LNCaP clone FGC (cell line): Measurements from ENCODE around the gene SNX4.

Experiments used
- DNase-seq: peaks from one replicate; pipeline ENCODE4 v3.0.0-alpha.2; 2011; ENCODE audit warnings: low read depth
- H3K4me3 ChIP-seq: 2 replicates; pipeline ENCODE4 v1.5.1; 2011; ENCODE audit warnings: mild to moderate bottlenecking, low read depth, low read length, control low read depth
- CTCF ChIP-seq: IDR thresholded peaks from 2 replicates; pipeline ENCODE4 v1.5.1; 2012; ENCODE audit warnings: mild to moderate bottlenecking; ENCODE audit not compliant: control insufficient read depth, insufficient read depth; ENCODE audit errors: extremely low read depth

Gene SNX4

GRCh38 chr3:125470671-125471070 is 49.3 kb downstream of the SNX4 start:
- TF ChIP-seq CTCF: no peak
- DNase-seq: peak; percentile 11
- H3K4me3 ChIP-seq: no peak overlapping the region

DNA sequence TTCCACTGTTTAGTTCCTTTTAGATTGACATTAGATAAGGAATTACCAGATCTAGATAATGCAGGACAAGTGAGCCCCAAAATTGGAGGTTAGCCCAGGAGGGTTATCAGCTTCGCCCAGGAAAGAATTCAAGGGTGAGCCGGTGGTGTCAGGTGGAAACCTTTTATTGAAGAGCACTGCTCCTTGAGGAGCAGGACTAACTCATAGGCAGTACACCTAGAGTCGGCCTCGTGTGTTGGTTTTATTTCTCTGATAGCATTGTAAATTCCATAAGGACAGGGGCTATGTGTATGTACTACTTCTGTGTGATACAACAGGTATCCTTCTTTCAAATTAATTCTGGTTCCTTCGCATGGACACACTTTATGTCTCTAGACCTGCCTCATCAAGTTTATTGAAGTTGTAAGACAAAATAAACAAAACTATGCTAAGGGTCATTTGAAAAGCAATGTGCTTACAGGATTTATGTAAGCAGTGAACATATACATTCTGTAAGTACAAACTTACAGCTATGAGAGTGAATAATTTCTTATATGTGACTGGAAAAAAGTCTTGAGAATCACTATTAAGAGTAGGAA is 57.2 kb downstream of the SNX4 start:
- no peak overlapping the region for H3K4me3 ChIP-seq
- no peak for DNase-seq
- no peak for TF ChIP-seq CTCF

DNA sequence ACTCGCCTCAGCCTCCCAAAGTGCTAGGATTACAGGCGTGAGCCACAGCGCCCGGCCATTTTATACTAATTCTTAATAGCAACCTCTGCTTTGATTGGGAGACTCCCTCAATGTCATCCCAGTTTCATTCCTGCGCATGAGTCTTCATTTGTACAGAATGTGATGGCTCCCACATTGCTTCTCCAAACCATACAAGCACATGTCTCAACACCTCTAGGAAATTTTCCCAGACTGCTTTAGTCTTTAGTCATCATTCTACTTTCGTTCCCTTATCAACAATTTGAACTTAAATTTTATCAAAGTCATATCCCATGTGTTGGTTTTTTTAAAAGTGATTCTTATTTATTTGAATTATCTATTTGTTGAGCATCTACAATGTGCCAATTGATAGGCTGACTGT is 58.1 kb downstream of the SNX4 start:
- no peak for DNase-seq
- TF ChIP-seq CTCF: no peak
- H3K4me3 ChIP-seq: no peak overlapping the region

DNA sequence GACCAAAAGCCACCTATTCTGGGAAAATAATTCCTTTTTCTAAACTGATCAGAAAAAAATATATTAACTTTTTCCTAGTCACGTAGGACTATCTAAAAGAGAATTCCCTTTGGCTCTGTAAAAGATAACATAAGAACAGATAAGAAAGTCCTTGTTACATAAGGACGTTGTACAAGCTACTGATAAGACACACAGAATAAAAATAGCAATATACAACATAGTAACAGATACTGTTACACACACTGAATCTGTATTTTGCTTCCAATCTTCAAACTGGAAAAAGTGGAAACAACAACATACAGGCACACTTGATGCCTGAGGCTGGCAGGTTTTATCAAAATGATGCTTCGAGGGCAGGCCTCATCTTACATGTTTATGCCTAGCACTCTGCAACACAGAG is 59.8 kb downstream of the SNX4 start:
- TF ChIP-seq CTCF: no peak
- no peak for DNase-seq
- no peak overlapping the region for H3K4me3 ChIP-seq

- TF ChIP-seq CTCF: no peak
- no peak overlapping the region for H3K4me3 ChIP-seq
- no peak for DNase-seq
These were observed 76.1 kb downstream of the SNX4 start for GRCh38 chr3:125443923-125444322.

DNA sequence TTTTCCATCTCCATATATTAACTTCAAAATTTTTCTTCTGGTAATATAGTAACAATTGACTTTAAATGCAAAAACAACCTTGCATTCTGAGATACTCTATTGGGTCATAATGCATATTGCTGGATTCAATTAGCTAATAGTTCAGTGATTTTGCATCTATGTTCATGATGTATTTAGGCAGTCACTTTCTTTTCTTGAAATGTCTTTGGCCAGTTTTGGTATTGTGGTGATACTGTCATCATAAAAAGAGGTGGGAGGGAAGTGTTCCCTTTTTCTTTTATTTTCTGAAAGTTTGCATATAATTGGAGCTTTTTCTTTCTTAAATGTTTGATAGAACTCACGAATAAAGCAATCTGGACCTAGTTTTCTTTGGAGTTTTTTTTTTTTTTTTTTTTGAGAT is 77.5 kb downstream of the SNX4 start:
- TF ChIP-seq CTCF: no peak
- H3K4me3 ChIP-seq: no peak overlapping the region
- DNase-seq: no peak

DNA sequence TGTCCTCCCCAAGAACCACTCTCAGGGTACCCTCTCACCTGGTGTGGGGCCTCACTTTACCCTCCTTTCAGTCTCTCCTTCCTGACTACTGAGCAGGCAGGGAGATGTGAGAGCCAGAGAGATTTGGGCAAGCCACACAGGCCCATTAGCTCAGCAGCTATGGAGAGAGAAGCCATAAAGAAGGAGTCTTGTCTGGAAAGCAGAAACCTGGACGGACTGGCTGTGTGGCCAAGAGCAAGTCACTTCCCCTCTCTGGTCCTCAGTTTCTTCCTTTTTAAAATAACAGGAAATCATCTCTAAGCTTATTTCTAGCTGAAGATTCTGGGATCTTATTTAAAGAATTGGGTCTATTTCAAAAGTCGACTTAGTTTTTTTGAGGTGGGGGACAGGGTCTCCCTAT is 79.0 kb downstream of the SNX4 start:
- no peak for DNase-seq
- TF ChIP-seq CTCF: no peak
- H3K4me3 ChIP-seq: no peak overlapping the region
